B cell (primary cell): ENCODE measurements around the gene SCAI. TPM values are rescaled to one million over a fixed set of nuclear protein-coding genes. Genes with fewer than 3 reads are reported as not detected.

Experiments used
- ATAC-seq: fragments of 200-7000 bp; cut with Tn5 transposase; one replicate; pipeline ENCODE4 v1.10.0; 2021; ENCODE audit warnings: low read depth, mild to moderate bottlenecking, moderate number of reproducible peaks, moderate library complexity
- CTCF ChIA-PET: fragments of 350-600 bp; sonication (Branson Sonifier 250); formaldehyde crosslinking; loops from one replicate; lab custom pipeline; 2021; ENCODE audit warnings: antibody characterized with exemption, inconsistent platforms; lab: Charles Lee
- POLR2A ChIA-PET: fragments of 350-600 bp; sonication (Branson Sonifier 250); formaldehyde crosslinking; loops from one replicate; lab custom pipeline; 2021; ENCODE audit warnings: antibody characterized with exemption; lab: Charles Lee
- DNase-seq: peaks from one replicate; pipeline ENCODE4 v3.0.0; 2013
- H2AFZ ChIP-seq: 2 replicates; pipeline ENCODE4 v1.6.1; 2012; ENCODE audit warnings: mild to moderate bottlenecking, low read depth, low read length; ENCODE audit not compliant: insufficient read depth, poor library complexity, severe bottlenecking
- H3K27ac ChIP-seq, 2 donors: 1 replicate in 1 of 2; 2 replicates in 1 of 2; pipeline ENCODE4 v1.5.1; 2012 to 2013; ENCODE audit warnings: low read length in 2 of 2, mild to moderate bottlenecking in 2 of 2, moderate library complexity in 1 of 2
- H3K27me3 ChIP-seq, 4 experiments: fragments of 200-600 bp in 1 of 4; sonication (generic) in 1 of 4; replicated peaks in 1 of 4; 1 replicate in 2 of 4; 2 replicates in 2 of 4; pipeline versions ENCODE4 v1.6.1 to v1.7.0; 2013 to 2016; ENCODE audit warnings: low read length in 3 of 4, mild to moderate bottlenecking in 2 of 4, mixed read lengths in 1 of 4, moderate library complexity in 1 of 4; ENCODE audit not compliant: insufficient read depth in 4 of 4, control insufficient read depth in 3 of 4; ENCODE audit errors: control extremely low read depth in 1 of 4
- H3K36me3 ChIP-seq, 2 experiments: replicated peaks in 1 of 2; 1 replicate in 1 of 2; 2 replicates in 1 of 2; pipeline versions ENCODE4 v1.6.1 to v1.7.1; 2013; ENCODE audit warnings: low read length in 1 of 2; ENCODE audit not compliant: insufficient read depth in 2 of 2, control insufficient read depth in 1 of 2; ENCODE audit errors: control extremely low read depth in 1 of 2, extremely low read depth in 1 of 2
- H3K4me1 ChIP-seq, 2 donors: fragments of 200-600 bp in 1 of 2; sonication (generic) in 1 of 2; 1 replicate in 1 of 2; 2 replicates in 1 of 2; pipeline versions ENCODE4 v1.5.1 to v1.6.1; 2013 to 2017; ENCODE audit warnings: low read length in 2 of 2; ENCODE audit not compliant: control insufficient read depth in 2 of 2, insufficient read depth in 2 of 2
- H3K4me2 ChIP-seq: replicated peaks from 2 replicates; pipeline ENCODE3; 2012; ENCODE audit warnings: mild to moderate bottlenecking, low read depth, low read length; ENCODE audit not compliant: poor library complexity, severe bottlenecking
- H3K4me3 ChIP-seq, 5 experiments: fragments of 200-600 bp in 1 of 5; sonication (generic) in 1 of 5; 1 replicate in 3 of 5; 2 replicates in 2 of 5; pipeline versions ENCODE4 v1.5.1 to v1.7.0; 2011 to 2016; ENCODE audit warnings: low read length in 4 of 5, mild to moderate bottlenecking in 4 of 5, low read depth in 2 of 5, control low read depth in 1 of 5, moderate library complexity in 1 of 5; ENCODE audit not compliant: insufficient read depth in 1 of 5; ENCODE audit errors: control extremely low read depth in 1 of 5, extremely low read depth in 1 of 5
- H3K79me2 ChIP-seq: fragments of 200-600 bp; sonication (generic); one replicate; pipeline ENCODE4 v1.6.0; 2016; ENCODE audit warnings: low read length; ENCODE audit not compliant: control insufficient read depth, insufficient read depth
- H3K9ac ChIP-seq: fragments of 200-600 bp; sonication (generic); 2 replicates; pipeline ENCODE4 v1.6.1; 2017; ENCODE audit warnings: mild to moderate bottlenecking, low read length, moderate library complexity
- H3K9me3 ChIP-seq, 3 donors: one replicate each; pipeline versions ENCODE4 v1.6.1 to v1.7.1; 2013; ENCODE audit warnings: low read length in 2 of 3; ENCODE audit not compliant: control insufficient read depth in 2 of 3, insufficient read depth in 1 of 3; ENCODE audit errors: control extremely low read depth in 1 of 3
- H4K20me1 ChIP-seq: 2 replicates; pipeline ENCODE4 v1.6.0; 2012; ENCODE audit warnings: mild to moderate bottlenecking, low read length; ENCODE audit not compliant: insufficient read depth, control insufficient read depth, poor library complexity, severe bottlenecking
- H3K27ac Mint-ChIP-seq: one replicate; pipeline ENCODE4 v1.8.0; 2021; ENCODE audit warnings: mixed read lengths
- H3K27me3 Mint-ChIP-seq: one replicate; pipeline ENCODE4 v1.8.0; 2021; ENCODE audit warnings: mixed read lengths
- H3K4me1 Mint-ChIP-seq: one replicate; pipeline ENCODE4 v1.8.0; 2021; ENCODE audit warnings: mixed read lengths
- H3K4me3 Mint-ChIP-seq: one replicate; pipeline ENCODE4 v1.8.0; 2021; ENCODE audit warnings: mixed read lengths
- H3K9me3 Mint-ChIP-seq: one replicate; pipeline ENCODE4 v1.8.0; 2022; ENCODE audit warnings: mixed read lengths; ENCODE audit not compliant: insufficient read depth
- EZH2 ChIP-seq: IDR thresholded peaks from 2 replicates; pipeline ENCODE4 v1.6.1; 2012; ENCODE audit warnings: borderline replicate concordance, low read depth, mild to moderate bottlenecking, moderate library complexity, low read length; ENCODE audit not compliant: insufficient read depth, poor library complexity, severe bottlenecking
- WGBS: methylation state at CpG from one replicate; pipeline ENCODE4 v1.1.5; 2013; ENCODE audit warnings: missing lambda C conversion rate; ENCODE audit not compliant: insufficient coverage; 5-methylcytosine and 5-hydroxymethylcytosine counted together
- intact Hi-C: fragments of 100-400 bp; cut with micrococcal nuclease; formaldehyde crosslinking; loops from one replicate; pipeline ENCODE4 v1.10.0; 2022
- polyA plus RNA-seq: library from polyadenylated mRNA; depleted of rRNA; stranded (reverse); fragments of >200 nt; gene quantifications from 2 replicates; pipeline ENCODE4 v1.2.3, GENCODE V29; 2012
- total RNA-seq, 2 donors: library from RNA; stranded (reverse); fragments of 120-200 nt in 1 of 2; gene quantifications; 1 replicate in 1 of 2; 2 replicates in 1 of 2; pipeline versions ENCODE4 v1.2.3 to v1.2.4, GENCODE V29; 2013 to 2022
- TF ChIP-seq, protein P1 (sequence below): fragments of 200-600 bp; IDR thresholded peaks from one replicate; pipeline ENCODE4 v1.8.0; 2022; ENCODE audit warnings: antibody characterized with exemption, mild to moderate bottlenecking

SCAI gene
- total and polyA plus RNA-seq, 2 donors (not counting 1 experiment from before 2014, with no cell fraction given): 3.8 to 19.8 TPM

DNA sequence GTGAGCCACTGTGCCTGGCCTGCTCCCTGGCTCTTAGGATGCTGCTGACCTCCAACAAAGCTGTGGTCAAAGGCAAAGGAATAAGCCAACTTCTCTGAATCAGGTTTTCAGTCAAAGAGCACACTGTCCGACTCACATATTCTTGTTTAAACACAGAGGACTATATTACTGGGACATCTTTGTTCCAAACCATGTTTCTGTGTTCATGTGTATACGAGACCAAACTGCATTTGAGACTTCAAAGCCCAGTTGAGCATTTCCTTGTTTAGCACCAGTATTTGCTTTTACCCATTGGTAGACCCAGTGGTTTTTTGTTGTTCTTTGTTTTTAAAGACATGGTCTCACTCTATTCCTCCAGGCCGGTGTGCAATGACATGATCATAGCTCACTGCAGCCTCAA is 100.2 kb downstream of the SCAI start:
- H3K4me1 ChIP-seq: no peaks in the 10 kb centered on the region
- no peak for DNase-seq
- no peak overlapping the region for H3K27ac ChIP-seq
- intact Hi-C loops: no loop called here
- H4K20me1 ChIP-seq: no peaks in the 10 kb centered on the region
- 100% methylated on average over 2 of the region's 3 CpGs for WGBS
- Mint-ChIP-seq H3K27me3 (no peaks in the 10 kb centered on the region), H3K27ac (no peak overlapping the region), H3K4me1 (no peaks in the 10 kb centered on the region), H3K9me3 (no peaks in the 10 kb centered on the region), H3K4me3 (no peak overlapping the region)
- TF ChIP-seq, protein P1, sequence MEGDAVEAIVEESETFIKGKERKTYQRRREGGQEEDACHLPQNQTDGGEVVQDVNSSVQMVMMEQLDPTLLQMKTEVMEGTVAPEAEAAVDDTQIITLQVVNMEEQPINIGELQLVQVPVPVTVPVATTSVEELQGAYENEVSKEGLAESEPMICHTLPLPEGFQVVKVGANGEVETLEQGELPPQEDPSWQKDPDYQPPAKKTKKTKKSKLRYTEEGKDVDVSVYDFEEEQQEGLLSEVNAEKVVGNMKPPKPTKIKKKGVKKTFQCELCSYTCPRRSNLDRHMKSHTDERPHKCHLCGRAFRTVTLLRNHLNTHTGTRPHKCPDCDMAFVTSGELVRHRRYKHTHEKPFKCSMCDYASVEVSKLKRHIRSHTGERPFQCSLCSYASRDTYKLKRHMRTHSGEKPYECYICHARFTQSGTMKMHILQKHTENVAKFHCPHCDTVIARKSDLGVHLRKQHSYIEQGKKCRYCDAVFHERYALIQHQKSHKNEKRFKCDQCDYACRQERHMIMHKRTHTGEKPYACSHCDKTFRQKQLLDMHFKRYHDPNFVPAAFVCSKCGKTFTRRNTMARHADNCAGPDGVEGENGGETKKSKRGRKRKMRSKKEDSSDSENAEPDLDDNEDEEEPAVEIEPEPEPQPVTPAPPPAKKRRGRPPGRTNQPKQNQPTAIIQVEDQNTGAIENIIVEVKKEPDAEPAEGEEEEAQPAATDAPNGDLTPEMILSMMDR: no peak
- no peak for TF ChIP-seq EZH2
- no peak overlapping the region for H3K4me2 ChIP-seq
- ChIA-PET POLR2A (no interaction called here), CTCF (interaction anchor here (0.6 kb wide), 1 partner anchor 37 kb away, joined by 4 read pairs; no protein-coding TSS in a partner anchor)
- no peaks in the 10 kb centered on the region for H3K79me2 ChIP-seq
- H3K36me3 ChIP-seq: peaks cover 1 to 3% of the 10 kb centered on the region in 2 experiments
- no peak for ATAC-seq
- H3K4me3 ChIP-seq: no peak overlapping the region
- H3K9me3 ChIP-seq: no peaks in the 10 kb centered on the region
- no peak overlapping the region for H2AFZ ChIP-seq
- H3K9ac ChIP-seq: no peak overlapping the region
- H3K27me3 ChIP-seq: no peaks in the 10 kb centered on the region

- Histone ChIP-seq H3K27me3 (no peaks in the 10 kb centered on the region), H3K4me2 (no peak overlapping the region), H3K4me3 (no peak overlapping the region), H4K20me1 (no peaks in the 10 kb centered on the region), H3K79me2 (no peaks in the 10 kb centered on the region), H3K9me3 (no peaks in the 10 kb centered on the region), H3K27ac (no peak overlapping the region), H3K36me3 (no peaks in the 10 kb centered on the region), H2AFZ (no peak overlapping the region), H3K4me1 (no peaks in the 10 kb centered on the region), H3K9ac (no peak overlapping the region)
- Mint-ChIP-seq H3K9me3 (no peaks in the 10 kb centered on the region), H3K4me1 (no peaks in the 10 kb centered on the region), H3K27ac (no peak overlapping the region), H3K4me3 (no peak overlapping the region), H3K27me3 (no peaks in the 10 kb centered on the region)
- DNase-seq (no peak), ATAC-seq (no peak)
- ChIA-PET POLR2A (no interaction called here), CTCF (no interaction called here)
- intact Hi-C loops: loop anchor here (10.0 kb wide), 1 partner anchor 57 kb away; no protein-coding TSS in a partner anchor
- TF ChIP-seq, protein P1: no peak
- TF ChIP-seq EZH2: no peak
- no CpG with 5 or more reads among the region's 2 CpGs for WGBS
Measured at GRCh38 chr9:125038166-125038565, 105.2 kb downstream of the SCAI start.
